Panc1 (cell line): Measurements from ENCODE around the gene PLEKHA7. TPM values are rescaled to one million over a fixed set of nuclear protein-coding genes. Genes with fewer than 3 reads are reported as not detected.

Experiments used
- ATAC-seq: fragments of 200-7000 bp; cut with Tn5 transposase; 2 replicates; pipeline ENCODE4 v1.9.1; 2020; ENCODE audit warnings: mild to moderate bottlenecking, moderate library complexity
- BruUV-seq: library from RNA; stranded (reverse); fragments of 400-500 nt; replicated peaks from 2 replicates; lab custom pipeline; 2021; lab: Mats Ljungman, UMichigan
- CTCF ChIA-PET: fragments of 300-600 bp; sonication (Branson Sonifier 250); formaldehyde crosslinking; loops from one replicate; lab custom pipeline; 2022; ENCODE audit warnings: antibody characterized with exemption; lab: Charles Lee
- POLR2A ChIA-PET: fragments of 300-600 bp; sonication (Branson Sonifier 250); formaldehyde crosslinking; loops from one replicate; lab custom pipeline; 2022; ENCODE audit warnings: antibody characterized with exemption; lab: Charles Lee
- DNase-seq: peaks from one replicate; pipeline ENCODE4 v3.0.0-alpha.2; 2010; ENCODE audit warnings: low read depth, low spot score
- H3K27ac ChIP-seq: 2 replicates; pipeline ENCODE4 v1.5.1; 2011; ENCODE audit warnings: mild to moderate bottlenecking, low read length, inconsistent platforms
- H3K27me3 ChIP-seq: fragments of 200-500 bp; sonication (Bioruptor generic); 2 replicates; pipeline ENCODE4 v1.6.0; 2014; ENCODE audit warnings: low read length, inconsistent platforms; ENCODE audit not compliant: control insufficient read depth, insufficient read depth
- H3K36me3 ChIP-seq: fragments of 200-500 bp; sonication (Bioruptor generic); 2 replicates; pipeline ENCODE4 v1.5.1; 2014; ENCODE audit warnings: inconsistent platforms, mild to moderate bottlenecking, low read length, moderate library complexity; ENCODE audit not compliant: control insufficient read depth, insufficient read depth
- H3K4me1 ChIP-seq: 2 replicates; pipeline ENCODE4 v1.5.1; 2011; ENCODE audit warnings: inconsistent platforms, mild to moderate bottlenecking, low read length, moderate library complexity; ENCODE audit not compliant: control insufficient read depth, insufficient read depth
- H3K4me3 ChIP-seq, 2 experiments: 2 replicates each; pipeline ENCODE4 v1.5.1; 2011 to 2012; ENCODE audit warnings: low read depth in 2 of 2, low read length in 2 of 2, mild to moderate bottlenecking in 2 of 2, inconsistent platforms in 1 of 2, moderate library complexity in 1 of 2
- H3K9me3 ChIP-seq: fragments of 200-500 bp; sonication (Bioruptor generic); 2 replicates; pipeline ENCODE4 v1.5.1; 2014; ENCODE audit warnings: low read depth, mild to moderate bottlenecking, inconsistent platforms, low read length, moderate library complexity; ENCODE audit not compliant: control insufficient read depth, insufficient read depth
- POLR2AphosphoS5 ChIP-seq: IDR thresholded peaks from 2 replicates; pipeline ENCODE4 v1.6.1; 2012; ENCODE audit warnings: mild to moderate bottlenecking, low read depth, low read length, moderate library complexity
- SIN3A ChIP-seq: IDR thresholded peaks from 2 replicates; pipeline ENCODE4 v1.6.1; 2012; ENCODE audit warnings: low read depth, mild to moderate bottlenecking, low read length, moderate library complexity, borderline replicate concordance; ENCODE audit not compliant: insufficient read depth
- TCF7L2 ChIP-seq: IDR thresholded peaks from 2 replicates; pipeline ENCODE4 v1.6.1; 2011; ENCODE audit warnings: mild to moderate bottlenecking, low read depth, low read length, inconsistent platforms
- in situ Hi-C: cut with HindIII; loops from 2 replicates; pipeline ENCODE4 v1.10.0; 2016; ENCODE audit warnings: low sequenced_read_pairs, low pct_unique_long_range_greater_than_20kb
- intact Hi-C: fragments of 100-400 bp; cut with micrococcal nuclease; formaldehyde crosslinking; loops from one replicate; pipeline ENCODE4 v1.10.0; 2022; ENCODE audit not compliant: unreplicated experiment
- total RNA-seq: library from RNA; stranded (reverse); gene quantifications from one replicate; pipeline ENCODE4 v1.2.1, GENCODE V29; 2021; ENCODE audit not compliant: unreplicated experiment
- TF ChIP-seq, protein P1 (sequence below): fragments of 450-650 bp; IDR thresholded peaks from 2 replicates; pipeline ENCODE4 v1.5.1; 2017; ENCODE audit warnings: mild to moderate bottlenecking
- TF ChIP-seq, protein P2 (sequence below), 2 experiments: IDR thresholded peaks; 2 replicates each; pipeline ENCODE4 v1.6.1; 2011 to 2012; ENCODE audit warnings: low read depth in 2 of 2, control low read depth in 1 of 2, low read length in 1 of 2, mild to moderate bottlenecking in 1 of 2, moderate library complexity in 1 of 2; ENCODE audit not compliant: insufficient read depth in 1 of 2

Gene PLEKHA7
- total RNA-seq, 1 experiment from 2014 or later = 11.6 TPM

DNA sequence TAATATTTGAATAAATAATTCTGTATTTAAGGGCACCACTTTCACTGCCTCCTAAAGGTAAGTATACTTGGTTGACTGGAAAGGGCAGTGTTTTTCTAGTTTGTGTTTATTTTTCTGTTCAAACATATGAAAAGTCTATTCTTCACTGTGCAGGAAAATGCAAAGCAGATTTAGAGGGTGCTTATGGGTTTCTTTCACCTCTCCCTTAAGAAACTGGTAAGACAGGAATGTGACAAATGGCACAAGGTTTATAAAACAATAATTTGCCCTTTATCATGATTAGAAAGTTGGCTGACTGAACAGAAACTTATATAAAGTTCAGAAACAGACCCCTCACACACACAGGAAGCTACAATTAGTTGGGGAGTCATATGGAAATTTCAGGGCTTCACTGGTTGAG is 60.6 kb downstream of the PLEKHA7 start:
- intact Hi-C loops = no loop called here
- POLR2A ChIA-PET = no interaction called here
- no peaks in the 10 kb centered on the region for H3K4me1 ChIP-seq
- no peaks in the 10 kb centered on the region for H3K36me3 ChIP-seq
- H3K4me3 ChIP-seq = no peak overlapping the region
- DNase-seq (no peak), ATAC-seq (no peak)
- CTCF ChIA-PET = no interaction called here
- in situ Hi-C loops = no loop called here
- H3K27ac ChIP-seq = no peak overlapping the region
- no TSS peak for BruUV-seq
- H3K9me3 ChIP-seq = no peaks in the 10 kb centered on the region
- H3K27me3 ChIP-seq = no peaks in the 10 kb centered on the region
- TF ChIP-seq POLR2AphosphoS5 = no peak
- TF ChIP-seq, protein P1, sequence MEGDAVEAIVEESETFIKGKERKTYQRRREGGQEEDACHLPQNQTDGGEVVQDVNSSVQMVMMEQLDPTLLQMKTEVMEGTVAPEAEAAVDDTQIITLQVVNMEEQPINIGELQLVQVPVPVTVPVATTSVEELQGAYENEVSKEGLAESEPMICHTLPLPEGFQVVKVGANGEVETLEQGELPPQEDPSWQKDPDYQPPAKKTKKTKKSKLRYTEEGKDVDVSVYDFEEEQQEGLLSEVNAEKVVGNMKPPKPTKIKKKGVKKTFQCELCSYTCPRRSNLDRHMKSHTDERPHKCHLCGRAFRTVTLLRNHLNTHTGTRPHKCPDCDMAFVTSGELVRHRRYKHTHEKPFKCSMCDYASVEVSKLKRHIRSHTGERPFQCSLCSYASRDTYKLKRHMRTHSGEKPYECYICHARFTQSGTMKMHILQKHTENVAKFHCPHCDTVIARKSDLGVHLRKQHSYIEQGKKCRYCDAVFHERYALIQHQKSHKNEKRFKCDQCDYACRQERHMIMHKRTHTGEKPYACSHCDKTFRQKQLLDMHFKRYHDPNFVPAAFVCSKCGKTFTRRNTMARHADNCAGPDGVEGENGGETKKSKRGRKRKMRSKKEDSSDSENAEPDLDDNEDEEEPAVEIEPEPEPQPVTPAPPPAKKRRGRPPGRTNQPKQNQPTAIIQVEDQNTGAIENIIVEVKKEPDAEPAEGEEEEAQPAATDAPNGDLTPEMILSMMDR = no peak
- no peak for TF ChIP-seq TCF7L2
- TF ChIP-seq SIN3A = no peak
- TF ChIP-seq, protein P2, sequence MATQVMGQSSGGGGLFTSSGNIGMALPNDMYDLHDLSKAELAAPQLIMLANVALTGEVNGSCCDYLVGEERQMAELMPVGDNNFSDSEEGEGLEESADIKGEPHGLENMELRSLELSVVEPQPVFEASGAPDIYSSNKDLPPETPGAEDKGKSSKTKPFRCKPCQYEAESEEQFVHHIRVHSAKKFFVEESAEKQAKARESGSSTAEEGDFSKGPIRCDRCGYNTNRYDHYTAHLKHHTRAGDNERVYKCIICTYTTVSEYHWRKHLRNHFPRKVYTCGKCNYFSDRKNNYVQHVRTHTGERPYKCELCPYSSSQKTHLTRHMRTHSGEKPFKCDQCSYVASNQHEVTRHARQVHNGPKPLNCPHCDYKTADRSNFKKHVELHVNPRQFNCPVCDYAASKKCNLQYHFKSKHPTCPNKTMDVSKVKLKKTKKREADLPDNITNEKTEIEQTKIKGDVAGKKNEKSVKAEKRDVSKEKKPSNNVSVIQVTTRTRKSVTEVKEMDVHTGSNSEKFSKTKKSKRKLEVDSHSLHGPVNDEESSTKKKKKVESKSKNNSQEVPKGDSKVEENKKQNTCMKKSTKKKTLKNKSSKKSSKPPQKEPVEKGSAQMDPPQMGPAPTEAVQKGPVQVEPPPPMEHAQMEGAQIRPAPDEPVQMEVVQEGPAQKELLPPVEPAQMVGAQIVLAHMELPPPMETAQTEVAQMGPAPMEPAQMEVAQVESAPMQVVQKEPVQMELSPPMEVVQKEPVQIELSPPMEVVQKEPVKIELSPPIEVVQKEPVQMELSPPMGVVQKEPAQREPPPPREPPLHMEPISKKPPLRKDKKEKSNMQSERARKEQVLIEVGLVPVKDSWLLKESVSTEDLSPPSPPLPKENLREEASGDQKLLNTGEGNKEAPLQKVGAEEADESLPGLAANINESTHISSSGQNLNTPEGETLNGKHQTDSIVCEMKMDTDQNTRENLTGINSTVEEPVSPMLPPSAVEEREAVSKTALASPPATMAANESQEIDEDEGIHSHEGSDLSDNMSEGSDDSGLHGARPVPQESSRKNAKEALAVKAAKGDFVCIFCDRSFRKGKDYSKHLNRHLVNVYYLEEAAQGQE (IDR thresholded peaks at IDR 0.05; ENCODE audit: insufficient read depth in 1 of 2, low read depth in 2 of 2, low read length in 1 of 2) = no peak

DNA sequence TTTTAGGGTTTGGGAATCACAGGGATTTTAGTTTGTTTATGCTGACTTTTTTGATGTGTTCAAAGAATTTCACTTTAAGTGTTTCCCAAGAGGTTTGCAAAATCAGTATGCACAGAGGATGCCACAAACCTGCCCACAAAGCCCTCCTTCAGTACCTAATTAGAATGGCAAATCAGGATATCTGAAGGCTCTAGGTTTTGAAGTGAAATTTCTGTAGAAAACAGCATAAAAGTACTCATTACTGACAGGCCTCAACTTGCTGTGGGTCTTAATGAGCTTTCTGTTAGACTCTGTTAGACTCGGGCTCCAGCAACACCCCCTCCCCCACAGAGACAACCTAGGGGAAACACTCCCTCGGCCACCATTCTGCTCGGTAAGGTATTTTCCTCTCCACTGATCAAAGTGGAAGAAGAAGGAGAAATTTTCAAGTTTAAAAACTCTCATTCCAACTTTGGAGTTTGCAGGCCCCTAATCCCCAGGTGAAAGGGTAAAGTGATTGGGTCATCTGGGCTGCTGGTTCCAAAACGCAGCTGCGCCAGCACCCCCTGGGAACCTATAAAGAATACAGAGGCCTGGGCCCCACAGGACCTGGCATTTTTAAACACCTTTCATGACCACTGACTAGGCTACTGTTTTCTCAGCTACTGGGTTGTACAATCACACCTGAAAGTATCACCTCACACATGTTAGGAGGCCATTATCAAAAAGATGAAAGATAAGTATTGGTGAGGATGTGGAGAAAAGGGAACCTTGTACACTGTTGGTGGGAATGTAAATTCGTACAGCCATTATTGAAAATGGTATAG is 67.5 kb downstream of the PLEKHA7 start:
- in situ Hi-C loops = no loop called here
- Histone ChIP-seq H3K27me3 (no peaks in the 10 kb centered on the region), H3K27ac (peak overlapping the region; percentile 42; the same call in 1 of the 2 replicates), H3K4me3 (no peak overlapping the region), H3K9me3 (no peaks in the 10 kb centered on the region), H3K4me1 (peaks cover 3% of the 10 kb centered on the region; the same call in 1 of the 2 replicates), H3K36me3 (no peaks in the 10 kb centered on the region)
- CTCF ChIA-PET = interaction anchor here (0.7 to 1.2 kb wide), 3 partner anchors 26 to 163 kb away, joined by 3 to 7 read pairs (median 6); no protein-coding TSS in a partner anchor
- DNase-seq (no peak), ATAC-seq (no peak)
- TF ChIP-seq, protein P2 (IDR thresholded peaks at IDR 0.05; ENCODE audit: insufficient read depth in 1 of 2, low read depth in 2 of 2, low read length in 1 of 2) = no peak
- TF ChIP-seq POLR2AphosphoS5 (no peak), SIN3A (no peak), TCF7L2 (0 out of 2 replicates have a peak, but pooled peaks have one; percentile 29)
- TF ChIP-seq, protein P1 = no peak
- intact Hi-C loops = loop anchor here (1.0 kb wide), 1 partner anchor 117 kb away; no protein-coding TSS in a partner anchor
- no TSS peak for BruUV-seq
- POLR2A ChIA-PET = interaction anchor here (0.7 kb wide), 1 partner anchor 29 kb away, joined by 5 read pairs; no protein-coding TSS in a partner anchor
